GM18907 (cell line): Measurements from ENCODE around the gene EFCAB12.

ENCODE experiments used
- ATAC-seq: cut with Tn5 transposase; IDR thresholded peaks from one replicate; pipeline ENCODE4 v1.9.1; 2021; ENCODE audit warnings: mild to moderate bottlenecking, moderate library complexity; ENCODE audit not compliant: unreplicated experiment

EFCAB12 gene

DNA sequence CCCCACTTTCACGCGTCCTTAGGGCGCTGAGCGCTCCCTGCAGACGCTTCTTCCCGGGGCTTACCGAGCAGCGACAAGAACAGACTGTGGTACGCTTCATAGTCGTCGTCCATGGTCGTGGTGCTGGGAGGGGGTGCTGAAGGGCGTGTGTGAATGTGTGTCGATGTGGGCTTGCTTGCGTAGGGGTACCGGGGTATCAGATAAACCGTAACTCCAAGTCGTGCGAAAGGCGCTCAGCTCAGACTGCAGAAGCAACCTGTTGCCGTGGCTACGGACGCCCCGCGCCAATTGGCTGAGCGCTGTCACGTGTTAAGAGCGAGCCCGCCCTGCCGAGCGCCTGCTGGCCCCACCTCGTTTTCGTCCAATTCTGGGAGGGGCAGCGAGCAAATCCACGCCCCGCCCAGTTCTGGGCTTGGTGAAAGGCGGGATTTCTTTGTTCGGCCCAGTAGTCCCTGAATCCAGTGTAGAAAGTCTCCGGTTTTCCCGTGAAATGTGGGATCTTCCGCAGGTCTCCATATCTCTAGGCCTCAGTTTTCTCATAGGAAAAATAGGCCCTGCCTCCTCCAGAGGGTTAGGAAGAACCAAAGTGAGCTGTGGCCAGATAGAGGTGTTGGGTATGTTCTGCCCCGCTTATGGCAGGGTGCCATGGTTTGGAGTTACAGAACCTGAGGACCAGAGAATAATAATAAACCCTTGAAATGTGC is at the start of gene EFCAB12:
Gene EFCAB12, minus strand, starts transcription at position 261 of the 704 bp plus-strand sequence. Its CDS starts 148 bp downstream, at position 113.
- ATAC-seq: peak; percentile 89

DNA sequence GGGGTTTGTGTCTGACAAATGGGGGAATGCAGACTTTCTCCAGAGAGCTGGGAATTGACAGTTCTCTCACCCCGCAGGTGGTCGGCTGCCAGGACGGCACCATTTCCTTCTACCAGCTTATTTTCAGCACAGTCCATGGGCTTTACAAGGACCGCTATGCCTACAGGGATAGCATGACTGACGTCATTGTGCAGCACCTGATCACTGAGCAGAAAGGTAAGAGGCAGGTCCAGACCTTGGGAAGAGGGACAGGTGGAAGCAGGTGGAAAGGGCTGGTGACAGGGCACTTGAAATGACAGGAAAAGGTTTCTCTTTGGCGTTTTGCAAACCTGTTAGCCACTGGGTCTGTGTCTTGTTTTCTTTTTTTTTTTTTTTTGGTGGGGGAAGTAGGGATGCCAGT is 48.1 kb upstream of the EFCAB12 start:
- no peak for ATAC-seq

DNA sequence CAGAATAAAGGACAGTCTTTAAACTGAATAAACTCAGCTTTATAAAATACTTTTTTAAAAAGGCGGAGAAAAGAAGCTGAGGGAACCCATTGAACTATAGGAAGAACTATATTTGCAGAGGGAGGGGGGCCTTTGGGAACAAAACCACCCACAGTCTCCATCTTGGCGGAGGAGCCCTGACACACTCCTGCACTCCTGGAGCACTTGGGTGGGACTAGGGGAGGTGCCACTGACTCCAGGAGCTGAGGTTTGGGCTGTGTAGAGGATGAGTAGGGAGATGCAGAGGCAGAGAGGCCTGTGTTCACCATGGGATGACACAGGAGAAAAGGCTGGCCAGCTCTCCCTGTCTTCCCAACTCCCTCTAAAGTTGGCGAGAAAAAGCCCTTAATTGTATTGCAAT is 47.4 kb upstream of the EFCAB12 start:
- no peak for ATAC-seq

DNA sequence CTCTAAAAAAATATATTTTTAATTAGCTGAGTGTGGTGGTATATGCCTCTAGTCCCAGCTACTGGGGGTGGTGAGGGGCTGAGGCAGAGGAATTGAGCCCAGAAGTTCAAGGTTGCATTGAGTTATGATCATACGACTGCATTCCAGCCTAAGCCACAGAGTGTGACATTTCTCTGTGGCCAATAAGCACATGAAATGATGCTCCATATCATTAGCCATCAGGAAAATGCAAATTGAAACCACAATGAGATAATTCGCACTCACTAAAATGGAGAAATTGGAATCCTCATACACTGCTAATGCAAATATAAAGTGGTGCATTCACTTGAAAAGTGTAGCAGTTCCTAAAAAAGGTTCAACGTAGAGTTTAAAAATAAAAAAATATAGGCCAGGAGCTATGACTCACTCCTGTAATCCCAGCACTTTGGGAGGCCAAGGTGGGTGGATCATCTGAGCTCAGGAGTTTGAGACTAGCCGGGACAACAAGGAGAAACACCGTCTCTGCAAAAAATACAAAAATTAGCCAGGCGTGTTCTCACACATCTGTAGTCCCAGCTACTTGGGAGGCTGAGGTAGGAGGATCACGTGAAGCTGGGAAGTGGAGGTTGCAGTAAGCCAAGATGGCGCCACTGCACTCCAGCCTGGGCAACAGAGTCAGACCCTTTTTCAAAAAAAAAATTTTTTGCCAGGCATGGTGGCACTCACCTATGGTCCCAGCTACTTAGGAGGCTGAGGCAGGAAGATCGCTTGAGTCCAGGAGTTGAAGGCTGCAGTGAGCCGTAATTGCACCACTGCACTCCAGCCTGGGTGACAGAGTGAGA is 46.8 kb upstream of the EFCAB12 start:
- ATAC-seq: no peak

DNA sequence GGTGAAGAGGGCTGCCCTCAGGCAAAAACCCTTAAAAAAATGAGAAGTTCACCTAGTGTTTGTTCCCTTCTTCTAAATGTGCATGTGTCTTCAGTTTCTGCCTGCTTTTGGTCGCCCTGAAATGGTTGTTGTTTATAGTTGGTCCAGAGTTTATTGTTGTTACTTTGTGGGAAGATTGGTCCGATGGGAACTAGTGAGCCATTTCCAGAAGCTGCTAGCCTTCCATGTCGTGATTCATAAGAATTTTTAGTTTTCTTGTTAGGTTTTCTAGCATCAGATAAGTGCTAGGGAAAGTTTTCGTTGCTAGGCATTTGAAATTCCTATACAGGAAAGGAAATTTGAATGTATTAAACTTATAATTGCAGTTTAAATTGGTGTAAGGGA is 45.3 kb upstream of the EFCAB12 start:
- ATAC-seq: no peak

DNA sequence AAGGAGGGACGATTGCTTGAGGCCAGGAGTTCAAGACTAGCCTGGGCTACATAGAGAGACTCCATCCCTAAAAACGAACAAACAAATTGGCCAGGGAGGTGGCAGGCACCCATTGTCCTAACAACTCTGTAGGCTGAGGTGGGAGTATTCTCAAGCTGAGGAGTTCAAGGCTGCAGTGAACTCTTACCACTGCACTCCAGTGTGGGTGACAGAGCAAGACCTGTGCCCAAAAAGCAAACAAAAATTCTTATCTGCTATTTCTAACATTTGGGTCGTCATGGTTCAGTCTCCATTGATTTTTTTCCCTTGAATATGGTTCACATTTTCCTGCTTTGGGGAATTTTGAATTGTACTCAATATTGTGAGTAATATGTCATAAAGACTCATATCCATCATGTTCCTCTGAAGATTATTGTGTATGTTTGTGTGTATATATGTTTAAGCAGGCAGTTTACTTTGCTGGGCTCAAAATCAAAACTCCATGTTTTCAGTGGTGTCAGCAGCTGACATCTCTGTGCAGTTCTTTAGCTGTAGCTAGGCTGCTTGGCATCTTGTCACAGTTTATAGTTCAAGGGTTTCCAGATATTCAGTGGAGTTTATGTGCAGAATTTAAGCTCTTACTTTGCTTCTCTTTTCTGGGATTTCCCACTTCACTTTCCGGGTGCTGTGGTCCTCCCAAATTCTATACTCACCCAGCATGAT is 44.8 kb upstream of the EFCAB12 start:
- no peak for ATAC-seq

DNA sequence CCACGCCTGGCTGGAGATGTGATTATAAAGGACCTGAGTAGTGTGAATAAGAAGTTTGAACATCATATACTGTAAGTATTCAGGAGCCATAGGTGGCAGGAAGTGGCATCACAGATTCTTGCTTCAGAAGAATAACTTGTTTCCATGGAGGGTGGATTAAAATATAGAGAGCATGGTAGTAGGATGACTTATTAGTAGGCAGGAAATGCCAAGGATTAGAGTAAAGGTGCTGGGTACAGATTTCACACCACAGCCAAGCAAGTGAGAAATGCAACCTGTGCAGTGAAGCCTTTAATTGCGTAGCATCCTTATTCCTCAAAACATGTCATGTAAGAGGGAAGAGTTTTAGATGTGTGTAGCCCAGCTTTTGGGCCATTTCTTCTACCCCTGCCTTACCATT is 42.4 kb upstream of the EFCAB12 start:
- ATAC-seq: no peak

DNA sequence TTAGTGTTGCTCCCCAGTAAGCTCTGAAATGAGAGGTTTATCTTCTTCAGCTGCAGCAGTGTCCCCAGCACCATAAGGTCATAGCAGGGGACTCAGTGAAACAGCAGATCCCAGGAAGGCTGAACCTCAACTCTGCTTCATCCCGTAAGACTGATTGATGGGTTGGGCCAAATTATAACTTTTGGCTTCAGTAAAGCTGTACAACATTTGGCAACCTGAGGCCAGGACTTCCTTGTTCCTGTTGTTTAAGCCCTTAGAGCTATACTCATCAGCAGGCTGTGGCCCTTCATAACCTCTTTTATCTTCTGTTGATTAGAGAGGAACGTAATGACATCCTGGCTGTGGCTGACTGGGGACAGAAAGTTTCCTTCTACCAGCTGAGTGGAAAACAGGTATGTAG is 40.6 kb upstream of the EFCAB12 start:
- ATAC-seq: no peak

DNA sequence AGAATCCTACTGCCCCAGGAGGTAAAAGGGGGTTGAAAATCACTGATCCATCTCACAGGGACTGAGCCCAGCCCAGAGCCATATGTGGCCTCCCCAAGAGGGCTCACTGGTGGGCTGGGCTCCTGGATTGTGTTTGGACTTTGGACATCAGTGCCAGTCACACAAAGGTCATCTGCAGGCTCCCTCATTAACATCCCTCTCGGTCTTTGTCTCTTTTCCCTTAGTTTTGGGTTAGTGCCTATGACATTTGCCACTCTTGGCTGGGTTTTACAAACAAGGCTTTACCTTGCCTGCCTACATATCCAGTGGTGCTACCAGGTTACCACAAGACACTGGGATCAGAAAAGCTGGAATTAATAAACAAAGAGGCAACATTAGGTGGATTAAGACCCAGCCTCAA is 39.5 kb upstream of the EFCAB12 start:
- no peak for ATAC-seq

DNA sequence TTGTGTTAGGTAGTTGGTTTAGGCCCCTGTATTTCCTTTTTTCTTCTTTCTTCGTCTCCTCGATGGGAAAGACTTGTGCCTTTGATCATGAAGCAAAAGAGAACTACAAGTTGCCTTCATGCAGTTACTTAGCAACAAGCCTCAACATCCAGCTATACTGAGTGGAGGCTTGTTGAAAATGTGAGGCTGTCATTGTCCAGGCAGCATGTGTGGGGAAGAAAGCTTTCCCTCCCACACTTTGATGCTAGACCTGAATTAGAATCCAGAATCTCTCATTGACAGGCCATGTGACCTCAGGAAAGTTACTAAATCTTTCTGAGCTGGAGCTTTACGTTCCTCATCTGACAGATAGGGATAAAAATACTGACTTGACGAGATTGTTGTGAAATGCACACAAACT is 35.3 kb upstream of the EFCAB12 start:
- ATAC-seq: no peak

DNA sequence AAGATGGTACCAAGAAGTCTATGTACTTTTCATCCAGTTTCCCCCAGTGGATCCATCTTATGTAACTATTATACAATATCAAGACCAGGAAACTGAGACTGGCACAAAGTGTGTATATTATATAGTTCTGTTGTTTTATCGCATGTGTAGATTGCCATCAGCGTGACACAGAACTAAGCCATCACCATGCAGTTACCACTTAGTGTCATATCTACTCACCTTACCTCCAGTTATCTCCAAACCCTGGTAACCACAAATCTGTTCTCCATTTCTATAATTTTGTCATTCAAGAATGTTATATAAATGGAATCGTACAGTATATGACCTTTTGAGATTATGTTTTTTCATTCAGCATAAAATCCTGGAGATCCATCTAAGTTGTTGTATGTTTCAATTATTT is 34.7 kb upstream of the EFCAB12 start:
- no peak for ATAC-seq

DNA sequence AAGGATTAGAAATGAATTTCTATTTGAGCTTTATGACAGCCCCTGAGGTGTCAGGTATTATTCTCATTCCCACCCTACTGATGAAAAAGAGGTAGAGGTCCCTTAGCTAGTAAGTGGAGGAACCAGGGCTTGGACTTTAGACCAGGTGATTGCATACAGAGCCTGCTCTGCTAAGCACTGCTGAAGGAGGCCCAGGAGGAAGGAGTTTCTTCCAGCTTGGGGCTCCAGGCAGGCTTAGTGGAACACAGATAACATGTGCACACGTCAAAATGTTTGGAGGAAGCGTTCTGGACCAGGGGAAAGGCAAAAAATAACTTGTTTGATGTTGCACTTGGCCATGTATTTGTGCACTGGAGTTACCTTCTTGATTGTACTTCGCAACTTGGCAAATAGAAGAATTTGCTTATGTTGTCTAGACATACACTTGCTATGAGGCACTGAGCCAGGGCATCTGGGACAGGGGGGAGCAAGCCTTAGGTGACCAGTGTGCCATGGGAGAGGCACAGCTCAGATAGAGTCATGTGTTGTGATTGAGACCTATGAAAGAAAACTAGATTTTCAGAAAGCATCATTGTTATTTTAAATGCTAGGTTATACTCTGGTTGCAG is 34.0 kb upstream of the EFCAB12 start:
- ATAC-seq: no peak

DNA sequence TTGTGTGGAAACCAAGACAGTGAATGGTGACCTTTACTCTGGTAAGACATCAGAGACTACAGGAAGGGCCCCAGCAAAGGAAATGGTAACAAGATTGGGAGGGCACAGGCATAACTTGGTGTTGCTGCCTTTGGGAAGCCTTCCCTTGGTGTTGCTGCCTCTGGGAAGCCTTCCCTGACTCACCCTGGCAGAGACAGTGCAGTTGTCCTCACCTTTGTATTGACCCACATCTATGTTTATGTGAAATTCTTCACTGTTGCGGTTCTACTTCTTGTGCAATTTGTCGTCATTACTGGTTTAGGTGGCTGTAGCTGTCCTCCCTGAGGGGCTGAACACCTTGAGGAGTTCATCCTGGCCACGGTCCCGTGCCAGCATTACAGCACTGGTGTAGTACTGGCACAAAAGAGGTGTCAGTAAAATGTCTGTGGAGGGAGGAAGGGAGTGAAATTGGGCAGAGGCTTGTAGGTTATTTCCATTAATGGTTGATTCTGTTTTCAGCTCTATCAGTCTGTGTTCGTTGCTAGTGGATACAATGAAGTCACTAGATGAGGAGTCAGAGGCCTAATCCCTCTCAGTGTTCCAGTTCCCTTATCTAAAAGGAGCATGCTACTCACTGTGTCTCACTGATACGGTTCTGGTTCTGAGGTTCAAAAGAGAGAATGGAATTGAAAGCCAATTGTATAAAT is 33.2 kb upstream of the EFCAB12 start:
- ATAC-seq: no peak

DNA sequence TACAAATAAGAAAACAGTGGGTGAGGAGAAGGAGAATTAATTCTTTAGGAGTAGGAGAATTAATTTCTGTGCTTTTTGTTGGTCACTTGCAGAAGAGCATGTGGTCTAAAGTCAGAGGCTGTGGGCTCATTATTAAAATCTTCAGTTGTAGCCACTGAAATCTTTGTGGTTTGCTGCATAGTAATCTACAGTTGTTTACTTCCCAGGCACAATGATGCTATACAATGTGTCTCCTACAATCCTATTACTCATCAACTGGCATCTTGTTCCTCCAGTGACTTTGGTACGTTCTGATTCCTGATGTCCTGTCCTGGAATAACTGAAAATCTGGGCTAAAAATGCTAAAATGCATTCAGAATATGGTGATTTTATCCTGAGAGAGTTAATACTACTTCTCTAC is 32.6 kb upstream of the EFCAB12 start:
- ATAC-seq: no peak

DNA sequence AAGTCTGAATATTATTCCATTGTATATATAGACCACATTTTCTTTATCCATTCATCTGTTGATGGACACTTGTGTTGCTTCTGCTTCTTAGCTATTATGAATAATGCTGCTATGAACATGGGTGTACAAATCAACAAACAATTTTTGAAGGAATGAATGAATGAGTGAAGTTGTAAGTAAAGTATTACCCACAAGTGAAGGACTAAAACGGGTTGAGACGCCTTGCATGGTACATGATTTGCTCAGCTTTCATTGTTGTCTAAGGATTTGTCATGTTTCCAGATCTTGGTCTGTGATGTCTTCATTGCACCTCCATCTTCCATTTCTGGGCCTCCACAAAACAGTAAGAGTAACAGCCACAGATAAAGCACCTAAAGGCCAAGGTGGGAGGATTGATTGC is 32.1 kb upstream of the EFCAB12 start:
- no peak for ATAC-seq

DNA sequence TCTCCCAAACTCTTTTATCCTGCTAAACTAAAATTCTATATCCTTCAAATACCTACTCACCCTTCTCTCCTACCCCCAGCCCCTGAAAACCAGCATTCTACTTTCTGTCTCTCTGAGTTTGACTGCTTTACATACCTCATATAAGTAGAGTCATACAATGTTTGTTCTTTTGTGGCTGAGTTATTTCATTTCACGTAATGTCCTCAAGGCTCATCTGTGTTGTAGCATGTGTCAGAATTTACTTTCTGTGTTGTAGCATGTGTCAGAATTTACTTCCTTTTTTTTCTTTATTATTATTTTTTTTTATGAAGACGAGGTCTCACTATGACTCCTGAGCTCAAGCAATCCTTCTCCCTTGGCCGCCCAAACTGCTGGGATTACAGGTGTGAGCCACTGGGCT is 31.7 kb upstream of the EFCAB12 start:
- ATAC-seq: no peak

DNA sequence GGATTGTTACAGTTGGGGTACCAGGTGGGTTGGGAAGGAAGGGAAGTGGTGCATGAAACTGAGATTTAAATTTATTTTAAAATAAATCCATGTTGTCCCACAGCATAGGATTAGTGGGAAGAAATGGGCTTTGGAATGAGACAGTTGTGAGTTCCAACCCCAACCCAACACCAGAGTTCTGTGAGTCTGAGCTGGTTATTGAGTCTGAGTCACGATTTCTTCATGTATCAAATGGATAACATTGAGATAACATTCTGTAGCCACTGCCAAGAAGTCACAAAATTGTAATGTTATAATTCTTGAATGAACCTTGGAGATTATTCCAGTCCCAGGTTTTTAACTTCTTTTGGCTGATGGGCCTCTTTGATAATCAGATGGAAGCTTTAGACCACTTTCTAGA is 25.3 kb upstream of the EFCAB12 start:
- ATAC-seq: no peak

DNA sequence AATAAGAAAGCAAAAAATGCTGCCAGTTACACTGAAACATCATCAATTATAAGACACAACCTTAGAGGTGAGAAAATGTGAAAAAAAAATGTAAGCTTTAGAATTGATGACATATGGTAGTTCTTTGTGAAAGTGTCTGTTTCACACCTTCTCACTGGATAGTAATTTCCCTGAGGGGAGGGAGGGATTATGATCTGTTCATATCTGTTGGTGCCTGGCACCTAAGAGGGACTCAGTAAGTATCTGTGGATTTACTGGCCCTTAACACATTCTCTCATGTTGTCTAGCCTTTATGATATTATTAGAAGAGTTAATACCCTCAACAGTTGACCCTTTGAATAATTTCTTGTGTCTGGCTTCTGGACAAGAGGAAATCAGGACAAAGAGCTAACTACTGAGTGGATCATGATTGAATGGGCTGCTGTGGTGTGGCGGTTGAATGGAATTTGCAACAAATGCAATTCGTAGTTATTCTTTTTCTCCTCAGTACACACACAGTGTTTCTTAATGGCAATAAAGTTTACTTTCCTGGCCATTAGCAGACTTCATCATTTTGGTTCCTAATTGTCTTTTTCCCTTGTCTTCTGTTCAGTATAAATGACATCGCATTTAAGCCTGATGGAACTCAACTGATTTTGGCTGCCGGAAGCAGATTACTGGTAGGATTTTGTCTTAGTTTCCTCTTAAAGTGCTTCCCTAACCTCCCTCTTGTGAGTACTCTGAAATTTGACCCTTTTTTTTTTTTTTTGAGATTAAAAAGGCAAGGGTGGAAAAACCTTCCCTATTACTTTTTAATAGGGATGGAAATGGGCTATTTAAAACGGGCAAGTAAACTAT is 21.1 kb upstream of the EFCAB12 start:
- ATAC-seq: no peak

DNA sequence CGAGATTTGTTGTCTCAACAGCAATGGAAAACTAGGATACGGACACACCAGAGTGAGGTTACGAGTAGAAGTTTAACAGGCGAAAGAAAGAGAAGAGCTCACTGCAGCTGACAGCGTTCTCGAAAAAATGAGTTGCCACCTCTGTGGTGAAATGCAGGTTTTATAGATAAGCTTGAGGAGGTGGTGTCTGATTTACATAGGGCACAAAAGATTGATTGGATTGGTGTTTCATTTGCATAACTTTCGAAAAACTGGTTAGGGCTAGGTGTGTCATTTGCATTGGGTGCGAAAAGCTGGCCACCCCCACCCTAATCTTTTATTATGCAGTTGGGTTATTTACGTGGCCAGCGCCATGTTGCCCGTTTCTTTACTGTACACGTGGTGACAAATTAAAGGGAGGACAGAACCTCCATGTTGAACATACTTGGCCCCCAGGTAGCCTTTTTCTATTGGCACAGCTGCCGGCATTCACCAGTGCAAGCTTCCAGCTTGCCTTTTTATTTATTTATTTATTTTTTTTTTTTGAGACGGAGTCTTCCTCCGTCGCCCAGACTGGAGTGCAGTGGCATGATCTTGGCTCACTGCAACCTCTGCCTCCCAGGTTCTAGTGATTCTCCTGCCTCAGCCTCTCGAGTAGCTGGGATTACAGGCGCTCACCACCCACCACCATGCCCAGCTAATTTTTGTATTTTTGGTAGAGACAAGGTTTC is 19.9 kb upstream of the EFCAB12 start:
- no peak for ATAC-seq
